NCI-H526 treated with DMSO at 0.1 percent for 48 hours (cell line): ENCODE results near the gene FBXO8.

Experiments
- DNase-seq: peaks from one replicate; lab custom pipeline; 2025; lab: John Stamatoyannopoulos, UW

Gene FBXO8

GRCh38 chr4:174209341-174209740, 74.1 kb downstream of the FBXO8 start:
- no peak for DNase-seq

GRCh38 chr4:174207367-174207766, 76.1 kb downstream of the FBXO8 start:
- DNase-seq: no peak

GRCh38 chr4:174204164-174204831, 79.2 kb downstream of the FBXO8 start:
- no peak for DNase-seq

GRCh38 chr4:174201871-174202270, 81.6 kb downstream of the FBXO8 start:
- no peak for DNase-seq

GRCh38 chr4:174199735-174200134, 83.7 kb downstream of the FBXO8 start:
- DNase-seq: no peak

- no peak for DNase-seq
These were observed 84.6 kb downstream of the FBXO8 start for GRCh38 chr4:174198828-174199227.

- no peak for DNase-seq
These were observed 85.1 kb downstream of the FBXO8 start for GRCh38 chr4:174198396-174198795.

GRCh38 chr4:174193438-174194374, 89.8 kb downstream of the FBXO8 start:
- no peak for DNase-seq

- DNase-seq: no peak
These were observed 90.5 kb downstream of the FBXO8 start for GRCh38 chr4:174192943-174193342.

- no peak for DNase-seq
These were observed 92.5 kb downstream of the FBXO8 start for GRCh38 chr4:174190832-174191500.

- DNase-seq: no peak
These were observed 94.0 kb downstream of the FBXO8 start for GRCh38 chr4:174189392-174190015.
